Astrocyte (in vitro differentiated cells and primary cell): ENCODE data around the gene LRCH1.

Source experiments
- EZH2 ChIP-seq: IDR thresholded peaks from 2 replicates; pipeline ENCODE4 v1.6.1; 2012; ENCODE audit warnings: mild to moderate bottlenecking, low read length, inconsistent platforms; ENCODE audit not compliant: insufficient read depth
- TF ChIP-seq, protein P1 (sequence below): IDR thresholded peaks from 2 replicates; pipeline ENCODE4 v1.5.1; 2011; ENCODE audit warnings: low read depth, mild to moderate bottlenecking, inconsistent platforms, low read length, moderate library complexity; ENCODE audit not compliant: insufficient read depth

DNA sequence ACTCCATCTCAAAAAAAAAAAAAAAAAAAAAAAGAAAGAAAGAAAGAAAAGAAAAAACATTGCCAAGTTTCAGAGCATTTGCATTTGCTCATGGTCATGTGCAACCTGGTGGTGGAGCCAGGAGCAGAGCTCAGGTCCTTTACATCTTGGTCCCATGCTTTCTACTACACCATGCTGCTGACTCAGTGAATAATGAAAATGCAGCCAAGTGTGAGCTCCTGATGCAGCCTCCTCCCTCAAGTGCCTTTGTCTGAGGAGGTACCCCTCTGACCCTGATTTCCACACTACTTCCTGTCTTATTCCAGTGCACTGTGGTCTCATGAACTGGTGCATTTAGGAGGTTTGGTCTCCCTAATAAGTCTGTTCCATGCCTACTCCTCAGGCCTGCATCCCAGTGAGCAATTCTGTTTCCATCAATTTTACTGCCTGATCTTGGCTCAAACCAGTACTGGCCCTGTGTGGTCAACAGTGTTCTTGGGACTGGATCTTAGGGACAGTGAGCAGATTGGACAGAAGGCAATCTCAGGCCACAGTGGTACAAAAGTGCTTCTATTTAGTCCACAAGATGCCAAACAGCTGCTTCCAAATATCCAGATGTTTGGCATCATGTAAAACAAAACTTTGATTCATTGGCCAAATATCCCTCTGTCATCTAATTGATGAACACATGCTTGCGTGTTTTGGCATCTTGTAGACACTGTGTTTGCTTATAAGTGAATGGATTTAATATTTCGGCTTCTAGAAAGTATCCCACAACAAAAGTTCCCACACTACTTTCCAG, 28.8 kb upstream of the LRCH1 start:
- TF ChIP-seq, protein P1, sequence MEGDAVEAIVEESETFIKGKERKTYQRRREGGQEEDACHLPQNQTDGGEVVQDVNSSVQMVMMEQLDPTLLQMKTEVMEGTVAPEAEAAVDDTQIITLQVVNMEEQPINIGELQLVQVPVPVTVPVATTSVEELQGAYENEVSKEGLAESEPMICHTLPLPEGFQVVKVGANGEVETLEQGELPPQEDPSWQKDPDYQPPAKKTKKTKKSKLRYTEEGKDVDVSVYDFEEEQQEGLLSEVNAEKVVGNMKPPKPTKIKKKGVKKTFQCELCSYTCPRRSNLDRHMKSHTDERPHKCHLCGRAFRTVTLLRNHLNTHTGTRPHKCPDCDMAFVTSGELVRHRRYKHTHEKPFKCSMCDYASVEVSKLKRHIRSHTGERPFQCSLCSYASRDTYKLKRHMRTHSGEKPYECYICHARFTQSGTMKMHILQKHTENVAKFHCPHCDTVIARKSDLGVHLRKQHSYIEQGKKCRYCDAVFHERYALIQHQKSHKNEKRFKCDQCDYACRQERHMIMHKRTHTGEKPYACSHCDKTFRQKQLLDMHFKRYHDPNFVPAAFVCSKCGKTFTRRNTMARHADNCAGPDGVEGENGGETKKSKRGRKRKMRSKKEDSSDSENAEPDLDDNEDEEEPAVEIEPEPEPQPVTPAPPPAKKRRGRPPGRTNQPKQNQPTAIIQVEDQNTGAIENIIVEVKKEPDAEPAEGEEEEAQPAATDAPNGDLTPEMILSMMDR: no peak
- no peak for TF ChIP-seq EZH2
